ENCODE data around the gene CUEDC1. TPM values are rescaled to one million over a fixed set of nuclear protein-coding genes. Genes with fewer than 3 reads are reported as not detected.
A peak's percentile ranks its signal among the peaks of the same experiment; 100 is the strongest.
"Not testable (repeated sequence)": the region's sequence is repeated elsewhere in the genome, so short reads cannot be mapped to it uniquely, and the experiment has no call there.

Gene CUEDC1
- total RNA-seq, 2 donors from 2014 or later: 33.0 to 44.9 TPM

DNA sequence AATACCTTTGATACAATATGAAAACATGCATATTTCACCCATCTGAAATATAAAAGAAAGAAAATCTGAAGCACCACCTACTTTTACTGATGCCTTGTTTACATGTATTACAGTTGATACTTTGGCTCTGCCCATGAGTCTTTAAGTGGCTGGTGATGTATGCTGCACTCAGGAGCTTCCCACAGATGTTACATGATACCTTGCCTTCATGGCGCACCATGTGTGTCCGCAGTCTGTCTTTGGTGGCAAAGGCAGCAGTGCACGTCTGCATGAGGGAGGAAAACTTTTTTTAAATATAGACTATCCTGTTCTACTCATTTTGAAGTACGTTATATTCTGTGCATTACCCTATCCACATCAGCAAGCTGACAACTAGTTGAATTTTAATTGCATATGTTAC, 25.3 kb upstream of the CUEDC1 start:
- Histone ChIP-seq H3K9me3 (no peaks in the 10 kb centered on the region), H3K36me3 (peaks cover 3 to 11% of the 10 kb centered on the region in 2 donors), H3K27ac (no peak overlapping the region), H3K4me3 (no peak overlapping the region), H3K4me1 (replicated peaks) (peaks cover 16% of the 10 kb centered on the region), H3K27me3 (replicated peaks; ENCODE audit: insufficient read depth) (no peaks in the 10 kb centered on the region)
- no peak for TF ChIP-seq POLR2AphosphoS5 (IDR thresholded peaks at IDR 0.05)
- 71% methylated on average over 4 of the region's 4 CpGs for WGBS
- no peak for DNase-seq (ENCODE audit: low spot score)
- intact Hi-C loops (cut with DNase I): no loop called here

DNA sequence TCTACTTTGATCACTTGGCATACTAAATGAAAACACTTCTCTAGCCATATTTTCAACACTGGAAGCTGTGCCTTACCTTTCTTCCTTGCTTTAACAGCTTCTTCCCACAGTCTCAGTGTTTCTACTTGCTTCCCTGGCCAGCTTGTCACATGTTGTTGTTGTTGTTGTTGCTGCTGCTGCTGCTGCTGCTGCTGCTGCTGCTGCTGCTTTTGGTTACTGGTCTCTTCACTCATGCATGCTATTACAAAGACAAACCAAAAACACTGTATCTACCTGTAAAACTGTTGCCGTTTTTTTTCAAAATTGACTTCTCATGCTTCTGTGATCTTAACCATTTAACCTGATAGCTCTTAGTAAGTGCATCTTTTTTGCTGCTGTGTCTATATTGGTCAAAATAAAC, 23.9 kb upstream of the CUEDC1 start:
- Histone ChIP-seq H3K36me3 (peaks cover 3 to 11% of the 10 kb centered on the region in 2 donors), H3K4me1 (replicated peaks) (peaks cover 13% of the 10 kb centered on the region), H3K9me3 (no peaks in the 10 kb centered on the region), H3K4me3 (no peak overlapping the region), H3K27me3 (replicated peaks; ENCODE audit: insufficient read depth) (no peaks in the 10 kb centered on the region), H3K27ac (no peak overlapping the region)
- DNase-seq (ENCODE audit: low spot score): no peak
- TF ChIP-seq, protein P1, sequence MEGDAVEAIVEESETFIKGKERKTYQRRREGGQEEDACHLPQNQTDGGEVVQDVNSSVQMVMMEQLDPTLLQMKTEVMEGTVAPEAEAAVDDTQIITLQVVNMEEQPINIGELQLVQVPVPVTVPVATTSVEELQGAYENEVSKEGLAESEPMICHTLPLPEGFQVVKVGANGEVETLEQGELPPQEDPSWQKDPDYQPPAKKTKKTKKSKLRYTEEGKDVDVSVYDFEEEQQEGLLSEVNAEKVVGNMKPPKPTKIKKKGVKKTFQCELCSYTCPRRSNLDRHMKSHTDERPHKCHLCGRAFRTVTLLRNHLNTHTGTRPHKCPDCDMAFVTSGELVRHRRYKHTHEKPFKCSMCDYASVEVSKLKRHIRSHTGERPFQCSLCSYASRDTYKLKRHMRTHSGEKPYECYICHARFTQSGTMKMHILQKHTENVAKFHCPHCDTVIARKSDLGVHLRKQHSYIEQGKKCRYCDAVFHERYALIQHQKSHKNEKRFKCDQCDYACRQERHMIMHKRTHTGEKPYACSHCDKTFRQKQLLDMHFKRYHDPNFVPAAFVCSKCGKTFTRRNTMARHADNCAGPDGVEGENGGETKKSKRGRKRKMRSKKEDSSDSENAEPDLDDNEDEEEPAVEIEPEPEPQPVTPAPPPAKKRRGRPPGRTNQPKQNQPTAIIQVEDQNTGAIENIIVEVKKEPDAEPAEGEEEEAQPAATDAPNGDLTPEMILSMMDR (IDR thresholded peaks at IDR 0.05): no peak
- TF ChIP-seq POLR2A (IDR thresholded peaks at IDR 0.05) (no peak), POLR2AphosphoS5 (IDR thresholded peaks at IDR 0.05) (no peak)
- 59% methylated on average over 1 of the region's 1 CpG for WGBS
- intact Hi-C loops (cut with DNase I): no loop called here

DNA sequence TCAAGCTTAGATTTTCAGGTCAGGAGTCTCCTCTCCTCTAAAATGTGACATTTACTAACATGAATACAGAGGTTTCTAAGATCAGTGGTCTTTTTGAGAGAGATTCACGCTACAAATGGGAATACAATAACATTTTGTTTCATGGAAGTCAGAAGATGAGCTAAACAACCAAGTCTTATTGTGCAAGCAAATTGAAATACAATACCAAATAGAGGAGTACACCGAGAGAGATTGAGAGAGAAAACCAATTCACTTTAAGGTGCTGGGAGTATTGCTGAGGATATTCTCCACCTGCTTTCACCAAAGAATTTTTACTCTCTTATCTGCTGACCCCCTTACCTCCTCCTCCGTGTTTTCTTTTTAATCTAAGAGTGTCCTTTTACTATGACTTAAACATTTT, 21.4 kb upstream of the CUEDC1 start:
- no peak for DNase-seq (ENCODE audit: low spot score)
- WGBS: 72% methylated on average over 3 of the region's 3 CpGs
- Histone ChIP-seq H3K27ac (no peak overlapping the region), H3K9me3 (no peaks in the 10 kb centered on the region), H3K4me1 (replicated peaks) (peaks cover 7% of the 10 kb centered on the region), H3K36me3 (peaks cover 3 to 11% of the 10 kb centered on the region in 2 donors), H3K27me3 (replicated peaks; ENCODE audit: insufficient read depth) (no peaks in the 10 kb centered on the region), H3K4me3 (no peak overlapping the region)
- TF ChIP-seq POLR2A (IDR thresholded peaks at IDR 0.05) (no peak), POLR2AphosphoS5 (IDR thresholded peaks at IDR 0.05) (no peak)
- TF ChIP-seq, protein P1 (IDR thresholded peaks at IDR 0.05): no peak
- intact Hi-C loops (cut with DNase I): no loop called here

GRCh38 chr17:57975044-57975443, 19.8 kb upstream of the CUEDC1 start:
- WGBS: 23% methylated on average over 1 of the region's 1 CpG
- intact Hi-C loops (cut with DNase I): no loop called here
- TF ChIP-seq POLR2A (IDR thresholded peaks at IDR 0.05): no peak
- TF ChIP-seq POLR2AphosphoS5 (IDR thresholded peaks at IDR 0.05): peak; percentile 18

DNA sequence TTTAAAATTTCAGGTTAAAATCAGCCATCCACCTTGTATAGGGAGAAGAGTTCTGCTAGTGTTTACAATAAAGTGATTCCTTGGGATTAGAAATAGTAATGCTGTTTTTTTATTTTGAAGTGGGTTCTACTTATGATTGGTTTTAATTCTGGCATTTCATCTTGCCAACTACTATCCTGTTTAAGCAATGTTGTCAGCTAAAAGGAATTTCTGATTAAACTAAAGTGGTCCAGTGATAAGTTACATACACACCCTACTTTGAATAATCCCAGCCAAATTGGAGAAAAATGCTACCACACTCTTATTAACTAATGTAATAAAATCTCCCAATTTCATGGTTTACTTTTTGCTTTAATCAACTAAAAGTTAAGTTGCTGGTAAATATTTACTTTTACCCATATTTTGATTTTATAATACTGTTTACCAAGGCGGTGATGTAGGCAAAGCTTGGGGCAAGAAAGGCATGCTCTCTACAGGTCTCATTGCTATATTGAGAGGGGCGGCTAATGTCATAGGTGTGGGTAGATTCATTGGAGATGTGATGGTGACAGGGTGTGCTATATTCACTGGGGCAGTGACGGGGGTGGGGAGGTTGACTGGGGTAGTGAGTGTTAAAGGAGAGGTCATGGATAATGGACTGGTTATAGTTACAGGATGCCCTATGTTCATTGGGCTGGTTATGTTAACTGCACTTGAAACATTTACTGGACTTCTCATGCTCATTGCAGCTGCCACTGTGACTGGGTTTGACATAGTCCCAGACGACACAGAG, 19.0 kb upstream of the CUEDC1 start:
- H3K27me3 ChIP-seq (replicated peaks; ENCODE audit: insufficient read depth); H3K4me1 ChIP-seq (replicated peaks); H3K4me3 ChIP-seq; H3K27ac ChIP-seq; intact Hi-C loops (cut with DNase I); DNase-seq (ENCODE audit: low spot score); H3K9me3 ChIP-seq: not testable (repeated sequence)
- peaks cover 3 to 11% of the 10 kb centered on the region in 2 donors for H3K36me3 ChIP-seq
- 77% methylated on average over 4 of the region's 4 CpGs for WGBS

More at GRCh38 chr17:57975044-57975443, 19.8 kb upstream of the CUEDC1 start:
- no peak overlapping the region for H3K27ac ChIP-seq
- no peaks in the 10 kb centered on the region for H3K9me3 ChIP-seq
- H3K4me1 ChIP-seq (replicated peaks): peaks cover 10% of the 10 kb centered on the region
- no peak overlapping the region for H3K4me3 ChIP-seq
- H3K27me3 ChIP-seq (replicated peaks; ENCODE audit: insufficient read depth): no peaks in the 10 kb centered on the region
- peaks cover 3 to 11% of the 10 kb centered on the region in 2 donors for H3K36me3 ChIP-seq
- DNase-seq (ENCODE audit: low spot score): no peak

GRCh38 chr17:57972151-57972550, 16.9 kb upstream of the CUEDC1 start:
- Histone ChIP-seq H3K27me3 (replicated peaks; ENCODE audit: insufficient read depth) (no peaks in the 10 kb centered on the region), H3K9me3 (no peaks in the 10 kb centered on the region), H3K4me1 (replicated peaks) (peaks cover 10% of the 10 kb centered on the region), H3K27ac (peak overlapping the region; percentile 16 to 53), H3K4me3 (no peak overlapping the region), H3K36me3 (peaks cover 3 to 5% of the 10 kb centered on the region in 2 donors)
- TF ChIP-seq POLR2AphosphoS5 (IDR thresholded peaks at IDR 0.05): no peak
- TF ChIP-seq, protein P1 (IDR thresholded peaks at IDR 0.05): no peak
- TF ChIP-seq POLR2A (IDR thresholded peaks at IDR 0.05): no peak
- intact Hi-C loops (cut with DNase I): no loop called here
- DNase-seq (ENCODE audit: low spot score): no peak
- WGBS: 59% methylated on average over 1 of the region's 1 CpG

All from prostate gland (tissue), 2 donors.